Glutamatergic neuron (in vitro differentiated cells): ENCODE measurements around the gene RGCC. TPM values are rescaled to one million over a fixed set of nuclear protein-coding genes. Genes with fewer than 3 reads are reported as not detected.

ENCODE experiments used
- DNase-seq: peaks from one replicate; pipeline ENCODE4 v3.0.0; 2022
- H3K27ac Mint-ChIP-seq: one replicate; pipeline ENCODE4 v1.8.0; 2020; ENCODE audit warnings: mild to moderate bottlenecking, mixed read lengths, inconsistent platforms; ENCODE audit not compliant: unreplicated experiment
- H3K27me3 Mint-ChIP-seq: one replicate; pipeline ENCODE4 v1.8.0; 2020; ENCODE audit warnings: mild to moderate bottlenecking, moderate library complexity, mixed read lengths, inconsistent platforms; ENCODE audit not compliant: unreplicated experiment
- H3K36me3 Mint-ChIP-seq: one replicate; pipeline ENCODE4 v1.8.0; 2020; ENCODE audit warnings: mild to moderate bottlenecking, mixed read lengths, inconsistent platforms; ENCODE audit not compliant: unreplicated experiment
- H3K4me1 Mint-ChIP-seq: one replicate; pipeline ENCODE4 v1.8.0; 2020; ENCODE audit warnings: mild to moderate bottlenecking, low read depth, mixed read lengths, inconsistent platforms; ENCODE audit not compliant: unreplicated experiment
- H3K4me3 Mint-ChIP-seq: one replicate; pipeline ENCODE4 v1.8.0; 2020; ENCODE audit warnings: mild to moderate bottlenecking, mixed read lengths, inconsistent platforms; ENCODE audit not compliant: unreplicated experiment
- H3K9me3 Mint-ChIP-seq: one replicate; pipeline ENCODE4 v1.8.0; 2020; ENCODE audit warnings: mild to moderate bottlenecking, moderate library complexity, mixed read lengths, inconsistent platforms; ENCODE audit not compliant: unreplicated experiment
- CTCF ChIP-seq: fragments of 200-600 bp; sonication (generic); IDR thresholded peaks from one replicate; pipeline ENCODE4 v1.5.0; 2021; ENCODE audit not compliant: partially characterized antibody, unreplicated experiment
- total RNA-seq: library from RNA; stranded (reverse); fragmentation: NEBNext Ultra II Directional; extraction: Animal tissue kit (Norgen Biotek cat#: 25700); gene quantifications from one replicate; pipeline ENCODE4 v1.2.1, GENCODE V29; 2021; ENCODE audit not compliant: unreplicated experiment

The RGCC gene
- total RNA-seq, 1 donor from 2014 or later, result not detected

DNA sequence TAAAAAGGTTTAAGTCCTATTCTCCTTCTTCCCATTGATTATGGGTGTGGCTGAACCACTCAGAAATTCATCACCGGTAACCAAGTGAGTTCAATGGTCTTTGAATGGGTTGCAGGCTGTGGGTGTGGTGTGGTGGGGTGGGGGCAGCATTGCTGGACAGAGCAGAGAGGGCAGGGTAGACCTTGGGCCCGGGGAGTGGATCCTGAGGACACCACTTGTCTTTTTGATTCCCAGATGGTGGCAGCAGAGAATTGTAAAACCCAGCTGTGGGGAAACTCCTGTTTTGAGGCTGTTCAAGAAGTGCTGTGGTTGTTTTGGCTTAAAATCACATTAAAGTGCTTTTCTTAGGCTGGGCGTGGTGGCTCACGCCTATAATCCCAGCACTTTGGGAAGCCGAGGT is 45.8 kb upstream of the RGCC start:
- no peak for TF ChIP-seq CTCF
- H3K27ac Mint-ChIP-seq, result no peak overlapping the region
- no peaks in the 10 kb centered on the region for H3K9me3 Mint-ChIP-seq
- no peak for DNase-seq
- H3K4me1 Mint-ChIP-seq, result peaks cover 4% of the 10 kb centered on the region
- no peaks in the 10 kb centered on the region for H3K36me3 Mint-ChIP-seq
- no peaks in the 10 kb centered on the region for H3K27me3 Mint-ChIP-seq
- H3K4me3 Mint-ChIP-seq, result no peak overlapping the region

DNA sequence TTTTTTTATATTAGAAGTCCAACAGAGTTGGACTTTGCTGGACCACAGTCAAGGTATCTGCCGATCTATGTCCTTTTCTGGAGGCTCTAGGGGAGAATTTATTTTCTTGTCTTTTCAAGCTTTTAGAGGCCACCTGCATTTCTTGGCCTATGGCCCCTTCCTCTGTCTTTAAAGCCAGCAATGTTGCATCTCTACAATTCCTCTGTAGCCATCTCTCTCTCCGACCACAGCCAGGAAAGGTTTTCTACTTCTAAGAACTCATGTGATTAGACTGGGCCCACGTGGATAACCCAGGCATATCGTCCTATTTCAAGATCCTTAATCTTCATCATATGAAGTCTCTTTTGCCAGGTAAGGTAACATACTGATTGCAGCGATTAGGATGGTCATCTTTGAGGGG is 43.5 kb upstream of the RGCC start:
- Mint-ChIP-seq H3K36me3 (peaks cover 5% of the 10 kb centered on the region), H3K27me3 (no peaks in the 10 kb centered on the region), H3K4me1 (peaks cover 3% of the 10 kb centered on the region), H3K9me3 (peaks cover 1% of the 10 kb centered on the region), H3K4me3 (no peak overlapping the region), H3K27ac (no peak overlapping the region)
- no peak for TF ChIP-seq CTCF
- DNase-seq, result no peak

DNA sequence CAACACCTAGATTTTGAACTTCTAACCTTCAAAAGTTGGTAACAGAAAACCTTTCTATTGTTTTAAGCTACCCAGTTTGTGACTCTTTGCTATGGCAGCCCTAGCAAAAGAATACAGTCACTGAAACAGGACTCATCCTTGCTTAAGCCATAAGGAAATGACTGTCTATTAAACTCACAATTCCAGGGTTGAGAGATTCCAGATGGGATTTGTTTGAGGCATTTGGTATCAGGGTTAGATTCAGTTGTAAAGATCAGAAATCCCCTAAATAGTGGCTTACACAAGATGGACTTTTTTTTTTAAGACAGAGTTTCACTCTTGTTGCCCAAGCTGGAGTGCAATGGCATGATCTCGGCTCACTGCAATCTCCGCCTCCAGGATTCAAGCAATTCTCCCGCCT is 41.1 kb upstream of the RGCC start:
- Mint-ChIP-seq H3K36me3 (peaks cover 5% of the 10 kb centered on the region), H3K4me1 (no peaks in the 10 kb centered on the region), H3K27me3 (no peaks in the 10 kb centered on the region), H3K27ac (no peak overlapping the region), H3K4me3 (no peak overlapping the region), H3K9me3 (peaks cover 3% of the 10 kb centered on the region)
- TF ChIP-seq CTCF, result no peak
- no peak for DNase-seq

DNA sequence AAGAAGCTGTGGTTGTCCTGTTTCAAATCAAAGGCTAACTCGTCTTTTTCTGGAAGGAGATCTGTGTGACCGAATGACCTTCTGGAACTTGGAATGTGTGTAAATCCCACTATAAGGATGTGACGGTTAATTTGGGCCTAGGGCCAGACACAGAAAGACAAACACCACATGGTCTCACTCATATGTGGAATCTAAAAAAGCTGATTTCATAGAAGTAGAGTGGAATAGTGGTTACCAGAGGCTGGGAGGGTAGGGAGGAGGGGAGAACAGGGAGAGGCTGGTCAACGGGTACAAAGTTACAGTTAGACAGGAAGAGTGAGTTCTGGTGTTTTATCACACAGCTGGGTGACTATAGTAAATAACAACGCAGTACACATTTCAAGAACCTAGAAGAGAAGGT is 39.3 kb upstream of the RGCC start:
- H3K36me3 Mint-ChIP-seq, result peaks cover 5% of the 10 kb centered on the region
- no peaks in the 10 kb centered on the region for H3K27me3 Mint-ChIP-seq
- H3K9me3 Mint-ChIP-seq, result peaks cover 3% of the 10 kb centered on the region
- no peak for DNase-seq
- TF ChIP-seq CTCF, result no peak
- H3K4me1 Mint-ChIP-seq, result no peaks in the 10 kb centered on the region
- no peak overlapping the region for H3K4me3 Mint-ChIP-seq
- H3K27ac Mint-ChIP-seq, result no peak overlapping the region

- no peak for TF ChIP-seq CTCF
- H3K36me3 Mint-ChIP-seq, result peaks cover 5% of the 10 kb centered on the region
- no peaks in the 10 kb centered on the region for H3K4me1 Mint-ChIP-seq
- H3K4me3 Mint-ChIP-seq, result no peak overlapping the region
- peaks cover 3% of the 10 kb centered on the region for H3K9me3 Mint-ChIP-seq
- H3K27me3 Mint-ChIP-seq, result peaks cover 2% of the 10 kb centered on the region
- H3K27ac Mint-ChIP-seq, result no peak overlapping the region
- no peak for DNase-seq
These were observed 38.6 kb upstream of the RGCC start for GRCh38 chr13:41418731-41419130.
